CD8-positive, alpha-beta memory T cell (primary cell): ENCODE measurements around the gene ATP6V1G3. TPM values are rescaled to one million over a fixed set of nuclear protein-coding genes. Genes with fewer than 3 reads are reported as not detected.
"Not testable (repeated sequence)": the region's sequence is repeated elsewhere in the genome, so short reads cannot be mapped to it uniquely, and the experiment has no call there.

ENCODE experiments used
- CTCF ChIA-PET: fragments of 350-600 bp; sonication (Branson Sonifier 250); formaldehyde crosslinking; loops from one replicate; lab custom pipeline; 2021; ENCODE audit warnings: antibody characterized with exemption; lab: Charles Lee
- POLR2A ChIA-PET: fragments of 350-600 bp; sonication (Branson Sonifier 250); formaldehyde crosslinking; loops from one replicate; lab custom pipeline; 2021; ENCODE audit warnings: antibody characterized with exemption; lab: Charles Lee
- DNase-seq, 5 donors: peaks; one replicate each; pipeline versions ENCODE4 v3.0.0 to v3.0.0-alpha.2; 2020 to 2022; ENCODE audit warnings: mixed read lengths in 1 of 5
- H3K27ac ChIP-seq: one replicate; pipeline ENCODE4 v1.7.0; 2013; ENCODE audit warnings: low read depth, mild to moderate bottlenecking, low read length, moderate library complexity
- H3K27me3 ChIP-seq: 2 replicates; pipeline ENCODE4 v1.7.0; 2013; ENCODE audit warnings: low read length, mild to moderate bottlenecking; ENCODE audit not compliant: insufficient read depth, poor library complexity, severe bottlenecking
- H3K36me3 ChIP-seq: 2 replicates; pipeline ENCODE4 v1.7.0; 2013; ENCODE audit warnings: mild to moderate bottlenecking, low read length, moderate library complexity; ENCODE audit not compliant: insufficient read depth
- H3K4me1 ChIP-seq: 2 replicates; pipeline ENCODE4 v1.7.0; 2013; ENCODE audit warnings: mild to moderate bottlenecking, low read length, moderate library complexity; ENCODE audit not compliant: insufficient read depth
- H3K4me3 ChIP-seq: 2 replicates; pipeline ENCODE4 v1.7.0; 2013; ENCODE audit warnings: mild to moderate bottlenecking, low read length
- H3K9me3 ChIP-seq: 2 replicates; pipeline ENCODE4 v1.7.0; 2013; ENCODE audit warnings: mild to moderate bottlenecking, low read length
- H3K27ac Mint-ChIP-seq, 8 donors: one replicate each; pipeline ENCODE4 v1.8.0; 2020 to 2021; ENCODE audit warnings: mixed read lengths in 8 of 8, mild to moderate bottlenecking in 6 of 8, inconsistent platforms in 3 of 8, moderate library complexity in 3 of 8
- H3K27me3 Mint-ChIP-seq, 2 donors: one replicate each; pipeline ENCODE4 v1.8.0; 2020 to 2021; ENCODE audit warnings: mixed read lengths in 2 of 2, mild to moderate bottlenecking in 1 of 2, moderate library complexity in 1 of 2
- H3K36me3 Mint-ChIP-seq, 3 donors: one replicate each; pipeline ENCODE4 v1.8.0; 2020 to 2021; ENCODE audit warnings: mixed read lengths in 3 of 3, inconsistent platforms in 1 of 3, mild to moderate bottlenecking in 1 of 3
- H3K4me1 Mint-ChIP-seq, 3 donors: one replicate each; pipeline ENCODE4 v1.8.0; 2020 to 2021; ENCODE audit warnings: mixed read lengths in 3 of 3, inconsistent platforms in 1 of 3, mild to moderate bottlenecking in 1 of 3
- H3K4me3 Mint-ChIP-seq, 7 donors: one replicate each; pipeline ENCODE4 v1.8.0; 2020 to 2021; ENCODE audit warnings: mixed read lengths in 7 of 7, mild to moderate bottlenecking in 6 of 7, moderate library complexity in 4 of 7, inconsistent platforms in 2 of 7
- H3K9me3 Mint-ChIP-seq, 5 donors: one replicate each; pipeline ENCODE4 v1.8.0; 2020 to 2022; ENCODE audit warnings: mixed read lengths in 5 of 5, mild to moderate bottlenecking in 3 of 5, moderate library complexity in 2 of 5, inconsistent platforms in 1 of 5
- polyA plus RNA-seq: library from polyadenylated mRNA; unstranded; fragments of 300-500 nt; fragmentation: Illumina TruSeq; gene quantifications from one replicate; pipeline ENCODE4 v1.2.3, GENCODE V29; 2021
- total RNA-seq, 2 experiments: library from RNA; stranded (reverse); gene quantifications; one replicate each; pipeline ENCODE4 v1.2.3, GENCODE V29; 2021

Gene ATP6V1G3
- total and polyA plus RNA-seq, 3 experiments from 2014 or later: not detected

GRCh38 chr1:198490224-198490623 is 50.3 kb downstream of the ATP6V1G3 start:
- H3K27ac Mint-ChIP-seq: peak overlapping the region in 1 of 8 donors; percentile 48
- Histone ChIP-seq H3K9me3 (no peaks in the 10 kb centered on the region), H3K27me3 (no peaks in the 10 kb centered on the region), H3K27ac (no peak overlapping the region), H3K36me3 (no peaks in the 10 kb centered on the region), H3K4me1 (no peaks in the 10 kb centered on the region), H3K4me3 (no peak overlapping the region)
- H3K27me3 Mint-ChIP-seq: no peaks in the 10 kb centered on the region
- no peak overlapping the region for H3K4me3 Mint-ChIP-seq
- DNase-seq: no peak
- POLR2A ChIA-PET: no interaction called here
- CTCF ChIA-PET: interaction anchor here (1.1 kb wide), 1 partner anchor 23 kb away, joined by 3 read pairs; no protein-coding TSS in a partner anchor
- peaks cover 0 to 1% (median 0%) of the 10 kb centered on the region in 3 donors for H3K36me3 Mint-ChIP-seq
- no peaks in the 10 kb centered on the region for H3K9me3 Mint-ChIP-seq
- H3K4me1 Mint-ChIP-seq: no peaks in the 10 kb centered on the region

DNA sequence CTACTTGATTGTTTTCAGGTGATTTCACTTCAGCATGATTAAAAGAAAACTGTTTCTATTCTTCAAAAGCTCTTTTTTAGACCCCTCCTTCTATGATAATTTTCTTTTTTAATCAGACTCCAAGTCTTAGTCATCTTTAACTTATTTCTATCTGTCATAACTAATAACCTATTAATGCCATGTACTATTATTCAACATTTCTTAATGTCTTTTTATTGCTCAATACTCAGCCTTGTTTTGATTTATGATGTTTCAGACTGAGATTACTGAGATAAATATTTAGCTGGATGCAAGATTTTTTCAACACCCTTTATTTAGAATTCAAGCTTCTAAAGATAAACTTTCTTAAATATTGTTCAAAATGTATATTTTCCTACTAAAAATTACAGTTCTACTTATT is 53.6 kb downstream of the ATP6V1G3 start:
- ChIA-PET CTCF (no interaction called here), POLR2A (no interaction called here)
- no peaks in the 10 kb centered on the region for H3K4me1 ChIP-seq
- Mint-ChIP-seq H3K27me3 (no peaks in the 10 kb centered on the region), H3K27ac (peak overlapping the region in 1 of 8 donors; percentile 21), H3K4me1 (no peaks in the 10 kb centered on the region), H3K36me3 (peaks cover 0 to 16% (median 1%) of the 10 kb centered on the region in 3 donors), H3K9me3 (no peaks in the 10 kb centered on the region), H3K4me3 (no peak overlapping the region)
- H3K27me3 ChIP-seq: no peaks in the 10 kb centered on the region
- H3K9me3 ChIP-seq: no peaks in the 10 kb centered on the region
- DNase-seq: no peak
- no peak overlapping the region for H3K27ac ChIP-seq
- H3K36me3 ChIP-seq: no peaks in the 10 kb centered on the region
- no peak overlapping the region for H3K4me3 ChIP-seq

DNA sequence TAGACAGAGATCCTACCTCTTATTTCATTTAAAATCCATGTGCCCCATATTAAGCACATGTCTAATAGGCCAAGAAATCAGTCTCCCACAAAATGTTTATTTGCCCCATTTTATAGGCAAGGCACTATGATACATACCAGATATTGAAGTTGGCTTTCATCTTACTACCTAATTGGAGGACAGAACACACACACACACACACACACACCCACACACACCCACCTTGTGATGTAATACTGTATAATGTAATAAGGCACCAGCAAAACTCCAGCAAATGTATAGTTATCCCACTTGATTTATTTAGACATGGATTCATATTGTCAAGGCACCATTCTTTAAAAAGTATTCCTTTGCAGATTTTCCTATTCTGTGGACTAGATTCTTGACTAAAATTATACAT is 56.8 kb downstream of the ATP6V1G3 start:
- H3K36me3 Mint-ChIP-seq: peaks cover 1 to 31% (median 1%) of the 10 kb centered on the region in 3 donors
- no peaks in the 10 kb centered on the region for H3K4me1 Mint-ChIP-seq
- ChIA-PET CTCF (no interaction called here), POLR2A (no interaction called here)
- Histone ChIP-seq H3K4me3 (no peak overlapping the region), H3K36me3 (no peaks in the 10 kb centered on the region), H3K9me3 (no peaks in the 10 kb centered on the region), H3K27ac (no peak overlapping the region), H3K27me3 (no peaks in the 10 kb centered on the region), H3K4me1 (no peaks in the 10 kb centered on the region)
- DNase-seq: no peak
- H3K9me3 Mint-ChIP-seq: peaks cover 0 to 4% (median 3%) of the 10 kb centered on the region in 5 donors
- H3K27me3 Mint-ChIP-seq: no peaks in the 10 kb centered on the region
- no peak overlapping the region for H3K4me3 Mint-ChIP-seq
- H3K27ac Mint-ChIP-seq: peak overlapping the region in 1 of 8 donors; percentile 6

GRCh38 chr1:198483006-198483405 is 57.5 kb downstream of the ATP6V1G3 start:
- no peak overlapping the region for H3K27ac Mint-ChIP-seq
- Histone ChIP-seq H3K4me1 (no peaks in the 10 kb centered on the region), H3K27ac (no peak overlapping the region), H3K9me3 (no peaks in the 10 kb centered on the region), H3K36me3 (no peaks in the 10 kb centered on the region), H3K27me3 (no peaks in the 10 kb centered on the region), H3K4me3 (no peak overlapping the region)
- POLR2A ChIA-PET: no interaction called here
- H3K4me3 Mint-ChIP-seq: no peak overlapping the region
- H3K27me3 Mint-ChIP-seq: no peaks in the 10 kb centered on the region
- no peaks in the 10 kb centered on the region for H3K4me1 Mint-ChIP-seq
- H3K36me3 Mint-ChIP-seq: peaks cover 0 to 37% (median 3%) of the 10 kb centered on the region in 3 donors
- CTCF ChIA-PET: no interaction called here
- DNase-seq: no peak
- H3K9me3 Mint-ChIP-seq: peaks cover 0 to 6% (median 4%) of the 10 kb centered on the region in 5 donors

DNA sequence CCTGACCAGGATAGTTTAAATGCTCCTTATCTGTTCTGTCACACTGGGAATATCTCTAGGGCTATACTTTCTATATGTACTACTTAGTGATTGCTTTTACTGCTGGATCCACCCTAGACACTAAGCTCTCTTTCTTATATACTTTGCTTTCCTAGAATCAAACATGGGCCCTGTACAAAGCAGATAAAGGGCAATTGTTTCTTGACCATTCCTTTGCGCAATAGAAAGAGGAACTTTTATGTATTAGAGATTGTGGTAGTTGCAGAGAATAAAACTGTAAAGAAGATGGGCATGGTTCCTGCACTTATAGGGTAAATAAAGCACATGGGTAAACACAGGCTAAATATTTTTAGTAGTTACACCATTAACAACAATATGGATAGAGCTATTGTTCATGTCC is 58.8 kb downstream of the ATP6V1G3 start:
- no peak overlapping the region for H3K27ac ChIP-seq
- no peaks in the 10 kb centered on the region for H3K27me3 Mint-ChIP-seq
- H3K36me3 ChIP-seq: no peaks in the 10 kb centered on the region
- no peaks in the 10 kb centered on the region for H3K4me1 ChIP-seq
- no peak overlapping the region for H3K27ac Mint-ChIP-seq
- H3K9me3 ChIP-seq: no peaks in the 10 kb centered on the region
- no peak overlapping the region for H3K4me3 ChIP-seq
- POLR2A ChIA-PET: no interaction called here
- H3K4me3 Mint-ChIP-seq: no peak overlapping the region
- H3K4me1 Mint-ChIP-seq: no peaks in the 10 kb centered on the region
- H3K36me3 Mint-ChIP-seq: peaks cover 0 to 48% (median 3%) of the 10 kb centered on the region in 3 donors
- H3K27me3 ChIP-seq: no peaks in the 10 kb centered on the region
- no peak for DNase-seq
- CTCF ChIA-PET: no interaction called here
- peaks cover 0 to 10% (median 4%) of the 10 kb centered on the region in 5 donors for H3K9me3 Mint-ChIP-seq

DNA sequence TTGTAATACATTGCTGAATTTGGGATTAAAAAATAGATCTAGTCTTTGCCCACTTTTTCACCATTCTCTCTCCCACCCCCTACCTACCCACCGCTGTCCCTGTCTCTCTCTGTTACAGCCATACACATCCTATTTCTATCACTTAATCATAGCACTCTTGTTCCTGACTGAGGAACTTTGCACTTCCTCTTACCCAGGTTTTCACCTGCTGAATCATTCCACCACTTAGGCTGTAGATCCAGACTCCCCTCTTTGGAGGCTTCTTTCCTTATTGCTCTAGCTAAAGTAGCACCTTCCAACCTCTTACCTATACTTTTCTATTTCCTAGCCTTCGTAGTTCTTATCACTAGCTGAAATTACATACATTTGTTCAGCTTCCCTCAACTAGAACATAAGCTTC is 59.6 kb downstream of the ATP6V1G3 start:
- Mint-ChIP-seq H3K4me1 (no peaks in the 10 kb centered on the region), H3K36me3 (peaks cover 0 to 54% (median 3%) of the 10 kb centered on the region in 3 donors), H3K9me3 (peaks cover under 1 to 12% (median 4%) of the 10 kb centered on the region in 5 donors), H3K27ac (peak overlapping the region in 1 of 8 donors; percentile 56), H3K27me3 (no peaks in the 10 kb centered on the region), H3K4me3 (no peak overlapping the region)
- no peak for DNase-seq
- Histone ChIP-seq H3K27ac (no peak overlapping the region), H3K27me3 (no peaks in the 10 kb centered on the region), H3K4me1 (no peaks in the 10 kb centered on the region), H3K36me3 (no peaks in the 10 kb centered on the region), H3K4me3 (no peak overlapping the region), H3K9me3 (no peaks in the 10 kb centered on the region)
- ChIA-PET POLR2A (no interaction called here), CTCF (no interaction called here)

DNA sequence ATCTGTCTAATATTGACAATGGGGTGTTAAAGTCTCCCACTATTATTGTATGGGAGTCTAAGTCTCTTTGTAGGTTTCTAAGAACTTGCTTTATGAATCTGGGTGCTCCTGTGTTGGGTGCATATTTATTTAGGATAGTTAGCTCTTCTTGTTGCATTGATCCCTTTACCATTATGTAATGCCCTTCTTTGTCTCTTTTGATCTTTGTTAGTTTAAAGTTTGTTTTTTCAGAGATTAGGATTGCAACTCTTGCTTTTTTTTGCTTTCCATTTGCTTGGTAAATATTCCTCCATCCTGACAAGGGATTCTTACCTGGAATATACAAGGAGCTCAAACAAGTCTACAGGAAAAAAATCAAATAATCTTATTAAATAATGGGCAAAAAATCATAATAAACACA is 63.1 kb downstream of the ATP6V1G3 start:
- POLR2A ChIA-PET, H3K4me1 ChIP-seq, H3K4me3 ChIP-seq, H3K27ac ChIP-seq, CTCF ChIA-PET, H3K9me3 ChIP-seq, H3K27me3 ChIP-seq, H3K27me3 Mint-ChIP-seq, DNase-seq, H3K27ac Mint-ChIP-seq, H3K36me3 ChIP-seq, H3K4me3 Mint-ChIP-seq, H3K4me1 Mint-ChIP-seq: not testable (repeated sequence)
- Mint-ChIP-seq H3K9me3 (peaks cover 4 to 41% (median 18%) of the 10 kb centered on the region in 5 donors), H3K36me3 (peaks cover 0 to 68% (median 3%) of the 10 kb centered on the region in 3 donors)
